CD4-positive, alpha-beta T cell treated with Interleukin-6 for 4 hours (primary cell): ENCODE data around the gene PEG3.

Experiments used
- DNase-seq: peaks from one replicate; pipeline ENCODE4 v3.0.0-alpha.2; 2020; ENCODE audit warnings: mixed read lengths

The PEG3 gene

DNA sequence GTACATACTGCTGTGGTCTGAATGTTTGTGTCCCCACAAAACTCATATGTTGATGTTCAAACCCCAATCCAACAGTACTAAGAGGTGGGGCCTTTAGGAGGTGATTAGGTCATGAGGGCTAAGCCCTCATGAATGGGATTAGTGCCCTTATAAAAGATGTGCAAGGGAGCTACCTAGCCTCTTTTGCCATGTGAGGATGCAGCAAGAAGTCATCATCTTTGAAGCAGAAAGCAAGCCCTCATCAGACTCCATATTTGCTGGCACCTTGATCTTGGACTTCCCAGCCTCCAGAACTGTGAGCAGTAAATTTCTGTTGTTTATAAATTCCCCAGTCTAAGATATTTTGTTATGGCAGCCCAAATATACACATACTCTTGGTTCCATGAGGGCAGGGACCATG, 33.9 kb downstream of the PEG3 start:
- no peak for DNase-seq
